ENCODE results near the gene FAT3. TPM values are rescaled to one million over a fixed set of nuclear protein-coding genes. Genes with fewer than 3 reads are reported as not detected.

The FAT3 gene
- polyA plus RNA-seq, 1 donor from 2014 or later: 54.0 TPM

DNA sequence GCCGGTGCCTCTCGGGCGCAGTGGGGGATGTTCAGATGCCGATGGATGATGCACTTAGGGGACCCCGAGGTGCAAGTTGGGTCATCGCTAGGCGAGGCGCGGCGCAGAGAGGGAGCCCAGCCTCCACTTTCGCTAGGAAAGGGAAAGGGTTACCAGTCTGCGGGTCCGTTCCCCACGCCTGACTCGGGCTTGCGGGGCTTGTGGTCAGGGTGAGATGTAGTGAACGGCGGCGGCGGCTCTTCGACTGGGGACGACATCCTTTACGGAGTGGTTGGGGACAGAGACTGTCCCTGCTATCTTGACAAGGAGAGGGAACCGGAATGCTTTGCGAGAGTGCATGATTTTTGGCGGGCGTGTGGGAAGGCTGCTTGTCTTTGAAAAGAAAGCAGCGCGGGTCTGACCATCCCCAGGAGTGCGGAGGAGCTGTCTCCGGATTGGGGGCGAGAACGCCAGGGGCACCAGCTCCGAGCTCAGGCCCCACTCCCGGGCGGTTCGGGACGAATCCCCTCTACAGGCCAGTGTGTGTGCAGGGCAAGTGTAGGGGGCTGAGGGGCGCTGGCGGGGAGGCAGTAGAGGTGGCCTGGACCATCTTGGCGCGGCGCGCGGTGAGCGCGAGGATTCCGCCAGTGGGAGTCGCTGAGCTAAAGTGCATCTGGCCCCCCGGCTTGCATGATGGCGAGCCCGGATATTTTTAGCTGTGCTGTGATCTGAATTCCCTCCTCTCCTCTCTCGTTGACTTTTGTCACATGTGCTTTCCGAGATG lies 1.1 kb downstream of the FAT3 start:
- Histone ChIP-seq H4K20me1 (ENCODE audit: insufficient read depth) (no peaks in the 10 kb centered on the region), H3F3A (ENCODE audit: insufficient read depth, low read length, poor library complexity, severe bottlenecking) (peaks cover 5% of the 10 kb centered on the region), H3K27ac (ENCODE audit: low read length) (peak overlapping the region; percentile 92), H3K9me3 (ENCODE audit: low read length) (no peaks in the 10 kb centered on the region), H3K4me3 (ENCODE audit: low read length) (peak overlapping the region; percentile 96), H3K4me2 (ENCODE audit: low read length) (peak overlapping the region; percentile 43), H2AFZ (ENCODE audit: low read depth, low read length) (peak overlapping the region; percentile 27), H3K36me3 (ENCODE audit: insufficient read depth, low read length) (no peaks in the 10 kb centered on the region), H3K9me2 (ENCODE audit: insufficient read depth, low read length) (no peaks in the 10 kb centered on the region), H3K9ac (ENCODE audit: low read length) (peak overlapping the region; percentile 92), H3K27me3 (ENCODE audit: insufficient read depth, low read depth, low read length) (no peaks in the 10 kb centered on the region), H3K79me2 (replicated peaks; ENCODE audit: insufficient read depth, low read length) (peaks cover 40% of the 10 kb centered on the region)
- peak; percentile 73 for TF ChIP-seq RAD21 (conservative IDR thresholded peaks at IDR 0.05)
- TF ChIP-seq EZH2 (IDR thresholded peaks at IDR 0.05; ENCODE audit: borderline replicate concordance, insufficient read depth, low read length, poor library complexity, severe bottlenecking): no peak
- TF ChIP-seq POLR2AphosphoS5 (IDR thresholded peaks at IDR 0.05): peak; percentile 48
- TF ChIP-seq, protein P1, sequence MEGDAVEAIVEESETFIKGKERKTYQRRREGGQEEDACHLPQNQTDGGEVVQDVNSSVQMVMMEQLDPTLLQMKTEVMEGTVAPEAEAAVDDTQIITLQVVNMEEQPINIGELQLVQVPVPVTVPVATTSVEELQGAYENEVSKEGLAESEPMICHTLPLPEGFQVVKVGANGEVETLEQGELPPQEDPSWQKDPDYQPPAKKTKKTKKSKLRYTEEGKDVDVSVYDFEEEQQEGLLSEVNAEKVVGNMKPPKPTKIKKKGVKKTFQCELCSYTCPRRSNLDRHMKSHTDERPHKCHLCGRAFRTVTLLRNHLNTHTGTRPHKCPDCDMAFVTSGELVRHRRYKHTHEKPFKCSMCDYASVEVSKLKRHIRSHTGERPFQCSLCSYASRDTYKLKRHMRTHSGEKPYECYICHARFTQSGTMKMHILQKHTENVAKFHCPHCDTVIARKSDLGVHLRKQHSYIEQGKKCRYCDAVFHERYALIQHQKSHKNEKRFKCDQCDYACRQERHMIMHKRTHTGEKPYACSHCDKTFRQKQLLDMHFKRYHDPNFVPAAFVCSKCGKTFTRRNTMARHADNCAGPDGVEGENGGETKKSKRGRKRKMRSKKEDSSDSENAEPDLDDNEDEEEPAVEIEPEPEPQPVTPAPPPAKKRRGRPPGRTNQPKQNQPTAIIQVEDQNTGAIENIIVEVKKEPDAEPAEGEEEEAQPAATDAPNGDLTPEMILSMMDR (IDR thresholded peaks at IDR 0.05; ENCODE audit: poor library complexity, severe bottlenecking): peak; percentile 75
- TF ChIP-seq EP300 (conservative IDR thresholded peaks at IDR 0.05; ENCODE audit: poor library complexity, severe bottlenecking): peak; percentile 28
- TF ChIP-seq SMC3 (conservative IDR thresholded peaks at IDR 0.05; ENCODE audit: poor library complexity): peak; percentile 70
- TF ChIP-seq MXI1 (conservative IDR thresholded peaks at IDR 0.05; ENCODE audit: poor library complexity, severe bottlenecking): peak; percentile 57
- TF ChIP-seq, protein P2, sequence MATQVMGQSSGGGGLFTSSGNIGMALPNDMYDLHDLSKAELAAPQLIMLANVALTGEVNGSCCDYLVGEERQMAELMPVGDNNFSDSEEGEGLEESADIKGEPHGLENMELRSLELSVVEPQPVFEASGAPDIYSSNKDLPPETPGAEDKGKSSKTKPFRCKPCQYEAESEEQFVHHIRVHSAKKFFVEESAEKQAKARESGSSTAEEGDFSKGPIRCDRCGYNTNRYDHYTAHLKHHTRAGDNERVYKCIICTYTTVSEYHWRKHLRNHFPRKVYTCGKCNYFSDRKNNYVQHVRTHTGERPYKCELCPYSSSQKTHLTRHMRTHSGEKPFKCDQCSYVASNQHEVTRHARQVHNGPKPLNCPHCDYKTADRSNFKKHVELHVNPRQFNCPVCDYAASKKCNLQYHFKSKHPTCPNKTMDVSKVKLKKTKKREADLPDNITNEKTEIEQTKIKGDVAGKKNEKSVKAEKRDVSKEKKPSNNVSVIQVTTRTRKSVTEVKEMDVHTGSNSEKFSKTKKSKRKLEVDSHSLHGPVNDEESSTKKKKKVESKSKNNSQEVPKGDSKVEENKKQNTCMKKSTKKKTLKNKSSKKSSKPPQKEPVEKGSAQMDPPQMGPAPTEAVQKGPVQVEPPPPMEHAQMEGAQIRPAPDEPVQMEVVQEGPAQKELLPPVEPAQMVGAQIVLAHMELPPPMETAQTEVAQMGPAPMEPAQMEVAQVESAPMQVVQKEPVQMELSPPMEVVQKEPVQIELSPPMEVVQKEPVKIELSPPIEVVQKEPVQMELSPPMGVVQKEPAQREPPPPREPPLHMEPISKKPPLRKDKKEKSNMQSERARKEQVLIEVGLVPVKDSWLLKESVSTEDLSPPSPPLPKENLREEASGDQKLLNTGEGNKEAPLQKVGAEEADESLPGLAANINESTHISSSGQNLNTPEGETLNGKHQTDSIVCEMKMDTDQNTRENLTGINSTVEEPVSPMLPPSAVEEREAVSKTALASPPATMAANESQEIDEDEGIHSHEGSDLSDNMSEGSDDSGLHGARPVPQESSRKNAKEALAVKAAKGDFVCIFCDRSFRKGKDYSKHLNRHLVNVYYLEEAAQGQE (IDR thresholded peaks at IDR 0.05; ENCODE audit: borderline replicate concordance): peak; percentile 27
- TF ChIP-seq TAF1 (IDR thresholded peaks at IDR 0.05; ENCODE audit: low read depth): no peak

DNA sequence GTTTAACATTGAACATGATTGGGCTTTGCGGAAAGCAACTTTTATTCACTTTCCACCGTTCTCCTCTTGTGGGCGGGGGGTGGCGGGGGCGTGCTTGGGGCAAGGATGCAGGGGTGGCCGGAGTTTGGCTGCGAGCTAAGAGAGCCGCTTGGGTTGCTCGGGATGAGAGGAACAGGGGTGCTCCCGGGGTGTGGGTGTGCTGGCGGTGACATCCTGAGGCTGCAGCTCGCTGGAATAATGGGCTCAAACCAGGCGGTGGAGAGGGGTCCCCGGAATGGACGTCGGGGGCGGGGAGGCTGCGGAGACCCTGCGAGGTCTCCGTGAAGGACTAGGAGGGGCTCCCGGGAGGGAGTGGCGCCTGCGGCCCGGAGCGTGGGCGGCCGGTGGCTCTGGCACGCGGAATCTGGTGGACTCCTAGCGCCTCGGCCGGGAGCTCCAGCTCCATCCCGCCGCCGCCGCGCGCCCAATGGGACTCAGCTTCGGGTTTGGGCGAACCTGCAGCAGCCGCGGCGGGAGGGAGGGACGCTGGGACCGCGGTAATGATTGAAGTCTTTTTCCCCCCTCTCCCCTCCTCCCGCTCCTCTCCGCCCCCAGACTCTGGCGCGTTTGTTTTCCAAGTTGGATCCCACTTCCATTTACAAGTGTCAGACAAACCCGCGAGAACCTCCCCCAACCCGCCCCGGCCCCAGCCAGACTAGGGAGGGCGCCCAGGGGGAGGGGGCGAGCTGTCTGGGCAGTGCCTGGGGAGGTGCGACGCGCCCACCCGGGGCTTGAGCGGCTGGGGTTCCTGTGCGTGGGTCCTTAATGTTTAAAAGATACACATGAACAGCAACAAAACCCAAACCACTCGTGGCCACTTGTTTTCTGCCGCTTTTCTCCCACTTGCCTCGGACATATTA lies 2.0 kb downstream of the FAT3 start:
- no peaks in the 10 kb centered on the region for H4K20me1 ChIP-seq (ENCODE audit: insufficient read depth)
- H3K27me3 ChIP-seq (ENCODE audit: insufficient read depth, low read depth, low read length): no peaks in the 10 kb centered on the region
- peaks cover 5% of the 10 kb centered on the region for H3F3A ChIP-seq (ENCODE audit: insufficient read depth, low read length, poor library complexity, severe bottlenecking)
- TF ChIP-seq RAD21 (conservative IDR thresholded peaks at IDR 0.05): peak; percentile 1
- TF ChIP-seq, protein P1 (IDR thresholded peaks at IDR 0.05; ENCODE audit: poor library complexity, severe bottlenecking): peak; percentile 3
- TF ChIP-seq TAF1 (IDR thresholded peaks at IDR 0.05; ENCODE audit: low read depth): no peak
- peak overlapping the region; percentile 77 for H3K4me2 ChIP-seq (ENCODE audit: low read length)
- peaks cover 48% of the 10 kb centered on the region for H3K79me2 ChIP-seq (replicated peaks; ENCODE audit: insufficient read depth, low read length)
- H3K4me3 ChIP-seq (ENCODE audit: low read length): peak overlapping the region; percentile 96
- peak overlapping the region; percentile 92 for H3K27ac ChIP-seq (ENCODE audit: low read length)
- no peaks in the 10 kb centered on the region for H3K9me2 ChIP-seq (ENCODE audit: insufficient read depth, low read length)
- H3K36me3 ChIP-seq (ENCODE audit: insufficient read depth, low read length): no peaks in the 10 kb centered on the region
- no peaks in the 10 kb centered on the region for H3K9me3 ChIP-seq (ENCODE audit: low read length)
- H3K9ac ChIP-seq (ENCODE audit: low read length): peak overlapping the region; percentile 92
- peak overlapping the region; percentile 36 for H2AFZ ChIP-seq (ENCODE audit: low read depth, low read length)

Measured in neural cell (in vitro differentiated cells).